Measurements from ENCODE around the gene RNPS1. TPM values are rescaled to one million over a fixed set of nuclear protein-coding genes. Genes with fewer than 3 reads are reported as not detected.

The RNPS1 gene
- total RNA-seq, 5 donors from 2014 or later (not counting 1 experiment from before 2014, with no cell fraction given) = 163 to 203 (median 181) TPM

- H3K4me1 Mint-ChIP-seq = peaks cover 0 to 2% (median 1%) of the 10 kb centered on the region in 3 donors
- WGBS (ENCODE audit: insufficient coverage) = 29% methylated on average over 64 of the region's 64 CpGs
- Histone ChIP-seq H3K9me3 (no peaks in the 10 kb centered on the region), H3K36me3 (ENCODE audit: control insufficient read depth in 2 of 2, extremely low read depth in 1 of 2, insufficient read depth in 1 of 2, low read length in 1 of 2) (peaks cover 20 to 35% of the 10 kb centered on the region in 2 donors), H3K4me1 (ENCODE audit: control insufficient read depth in 1 of 2, extremely low read depth in 1 of 2, insufficient read depth in 2 of 2, low read length in 2 of 2) (peaks cover 2 to 15% of the 10 kb centered on the region in 2 experiments), H3K27me3 (replicated peaks in 1 of 2; ENCODE audit: control insufficient read depth in 2 of 2, extremely low read depth in 1 of 2, insufficient read depth in 2 of 2, low read length in 1 of 2) (peaks cover 0 to 37% of the 10 kb centered on the region in 2 experiments), H3K4me3 (ENCODE audit: control insufficient read depth in 1 of 2, extremely low read depth in 1 of 2, low read length in 1 of 2) (no peak within 1 kb of the TSS), H3K27ac (ENCODE audit: low read length) (no peak within 1 kb of the TSS)
- no peaks in the 10 kb centered on the region for H3K9me3 Mint-ChIP-seq
- H3K27ac Mint-ChIP-seq = no peak within 1 kb of the TSS
- no peak for DNase-seq
- POLR2A ChIA-PET = no interaction called here
- peaks cover 0 to 4% of the 10 kb centered on the region in 2 donors for H3K27me3 Mint-ChIP-seq
- peaks cover 18% of the 10 kb centered on the region for H3K36me3 Mint-ChIP-seq
- ATAC-seq (replicated peaks in 1 of 4) = peak in 1 of 4 experiments; percentile 21
- CTCF ChIA-PET = no interaction called here
- H3K4me3 Mint-ChIP-seq = peak within 1 kb of the TSS in 1 of 3 donors; percentile 15
Measured at GRCh38 chr16:2236337-2237101, 31.4 kb downstream of the RNPS1 start, which contains the start of gene DNASE1L2. TSS of gene DNASE1L2 (plus strand) at chr16:2236444. CDS start at chr16:2236817, 373 bp downstream.

GRCh38 chr16:2235695-2236336 lies 32.1 kb downstream of the RNPS1 start:
- 87% methylated on average over 16 of the region's 19 CpGs for WGBS (ENCODE audit: insufficient coverage)
- Histone ChIP-seq H3K4me1 (ENCODE audit: control insufficient read depth in 1 of 2, extremely low read depth in 1 of 2, insufficient read depth in 2 of 2, low read length in 2 of 2) (peaks cover 2 to 15% of the 10 kb centered on the region in 2 experiments), H3K4me3 (ENCODE audit: control insufficient read depth in 1 of 2, extremely low read depth in 1 of 2, low read length in 1 of 2) (no peak overlapping the region), H3K27ac (ENCODE audit: low read length) (no peak overlapping the region), H3K36me3 (ENCODE audit: control insufficient read depth in 2 of 2, extremely low read depth in 1 of 2, insufficient read depth in 1 of 2, low read length in 1 of 2) (peaks cover 20 to 42% of the 10 kb centered on the region in 2 donors), H3K9me3 (no peaks in the 10 kb centered on the region), H3K27me3 (replicated peaks in 1 of 2; ENCODE audit: control insufficient read depth in 2 of 2, extremely low read depth in 1 of 2, insufficient read depth in 2 of 2, low read length in 1 of 2) (peaks cover 0 to 40% of the 10 kb centered on the region in 2 experiments)
- ATAC-seq (replicated peaks in 1 of 4) (no peak), DNase-seq (no peak)
- no peaks in the 10 kb centered on the region for H3K9me3 Mint-ChIP-seq
- peaks cover 0 to 4% of the 10 kb centered on the region in 2 donors for H3K27me3 Mint-ChIP-seq
- peak overlapping the region in 1 of 3 donors; percentile 15 for H3K4me3 Mint-ChIP-seq
- H3K27ac Mint-ChIP-seq = no peak overlapping the region
- H3K36me3 Mint-ChIP-seq = peaks cover 22% of the 10 kb centered on the region
- POLR2A ChIA-PET = no interaction called here
- peaks cover 0 to 2% (median 1%) of the 10 kb centered on the region in 3 donors for H3K4me1 Mint-ChIP-seq
- CTCF ChIA-PET = no interaction called here

- ATAC-seq (replicated peaks in 1 of 4) = no peak
- H3K27me3 Mint-ChIP-seq = peaks cover 0 to 4% of the 10 kb centered on the region in 2 donors
- ChIA-PET CTCF (no interaction called here), POLR2A (no interaction called here)
- 94% methylated on average over 25 of the region's 28 CpGs for WGBS (ENCODE audit: insufficient coverage)
- peaks cover 2 to 15% of the 10 kb centered on the region in 2 experiments for H3K4me1 ChIP-seq (ENCODE audit: control insufficient read depth in 1 of 2, extremely low read depth in 1 of 2, insufficient read depth in 2 of 2, low read length in 2 of 2)
- H3K4me1 Mint-ChIP-seq = peaks cover 0 to 2% (median 1%) of the 10 kb centered on the region in 3 donors
- no peak overlapping the region for H3K4me3 Mint-ChIP-seq
- H3K4me3 ChIP-seq (ENCODE audit: control insufficient read depth in 1 of 2, extremely low read depth in 1 of 2, low read length in 1 of 2) = no peak overlapping the region
- no peak overlapping the region for H3K27ac Mint-ChIP-seq
- no peak overlapping the region for H3K27ac ChIP-seq (ENCODE audit: low read length)
- peaks cover 22% of the 10 kb centered on the region for H3K36me3 Mint-ChIP-seq
- H3K27me3 ChIP-seq (replicated peaks in 1 of 2; ENCODE audit: control insufficient read depth in 2 of 2, extremely low read depth in 1 of 2, insufficient read depth in 2 of 2, low read length in 1 of 2) = peaks cover 0 to 40% of the 10 kb centered on the region in 2 experiments
- no peaks in the 10 kb centered on the region for H3K9me3 Mint-ChIP-seq
- peaks cover 20 to 44% of the 10 kb centered on the region in 2 donors for H3K36me3 ChIP-seq (ENCODE audit: control insufficient read depth in 2 of 2, extremely low read depth in 1 of 2, insufficient read depth in 1 of 2, low read length in 1 of 2)
- DNase-seq = no peak
- H3K9me3 ChIP-seq = no peaks in the 10 kb centered on the region
Measured at GRCh38 chr16:2235234-2235651, 32.7 kb downstream of the RNPS1 start.

- Mint-ChIP-seq H3K4me1 (peaks cover 0 to 2% (median 1%) of the 10 kb centered on the region in 3 donors), H3K27ac (no peak overlapping the region), H3K4me3 (no peak overlapping the region), H3K9me3 (no peaks in the 10 kb centered on the region), H3K27me3 (peaks cover 0 to 4% of the 10 kb centered on the region in 2 donors), H3K36me3 (peaks cover 26% of the 10 kb centered on the region)
- 93% methylated on average over 16 of the region's 18 CpGs for WGBS (ENCODE audit: insufficient coverage)
- Histone ChIP-seq H3K27me3 (replicated peaks in 1 of 2; ENCODE audit: control insufficient read depth in 2 of 2, extremely low read depth in 1 of 2, insufficient read depth in 2 of 2, low read length in 1 of 2) (peaks cover 0 to 40% of the 10 kb centered on the region in 2 experiments), H3K4me3 (ENCODE audit: control insufficient read depth in 1 of 2, extremely low read depth in 1 of 2, low read length in 1 of 2) (no peak overlapping the region), H3K27ac (ENCODE audit: low read length) (no peak overlapping the region), H3K4me1 (ENCODE audit: control insufficient read depth in 1 of 2, extremely low read depth in 1 of 2, insufficient read depth in 2 of 2, low read length in 2 of 2) (peaks cover 2 to 15% of the 10 kb centered on the region in 2 experiments), H3K36me3 (ENCODE audit: control insufficient read depth in 2 of 2, extremely low read depth in 1 of 2, insufficient read depth in 1 of 2, low read length in 1 of 2) (peaks cover 23 to 47% of the 10 kb centered on the region in 2 donors), H3K9me3 (no peaks in the 10 kb centered on the region)
- no peak for DNase-seq
- CTCF ChIA-PET = no interaction called here
- no peak for ATAC-seq (replicated peaks in 1 of 4)
- POLR2A ChIA-PET = no interaction called here
Measured at GRCh38 chr16:2234813-2235170, 33.1 kb downstream of the RNPS1 start.

GRCh38 chr16:2233872-2234812 lies 33.8 kb downstream of the RNPS1 start:
- no peaks in the 10 kb centered on the region for H3K9me3 ChIP-seq
- H3K4me3 Mint-ChIP-seq = no peak overlapping the region
- H3K27ac ChIP-seq (ENCODE audit: low read length) = no peak overlapping the region
- no peak overlapping the region for H3K4me3 ChIP-seq (ENCODE audit: control insufficient read depth in 1 of 2, extremely low read depth in 1 of 2, low read length in 1 of 2)
- H3K27me3 ChIP-seq (replicated peaks in 1 of 2; ENCODE audit: control insufficient read depth in 2 of 2, extremely low read depth in 1 of 2, insufficient read depth in 2 of 2, low read length in 1 of 2) = peaks cover 0 to 40% of the 10 kb centered on the region in 2 experiments
- ATAC-seq (replicated peaks in 1 of 4) = no peak
- H3K9me3 Mint-ChIP-seq = no peaks in the 10 kb centered on the region
- H3K36me3 Mint-ChIP-seq = peaks cover 30% of the 10 kb centered on the region
- CTCF ChIA-PET = no interaction called here
- 97% methylated on average over 35 of the region's 51 CpGs for WGBS (ENCODE audit: insufficient coverage)
- H3K4me1 ChIP-seq (ENCODE audit: control insufficient read depth in 1 of 2, extremely low read depth in 1 of 2, insufficient read depth in 2 of 2, low read length in 2 of 2) = peaks cover 2 to 15% of the 10 kb centered on the region in 2 experiments
- POLR2A ChIA-PET = no interaction called here
- peaks cover 29 to 54% of the 10 kb centered on the region in 2 donors for H3K36me3 ChIP-seq (ENCODE audit: control insufficient read depth in 2 of 2, extremely low read depth in 1 of 2, insufficient read depth in 1 of 2, low read length in 1 of 2)
- no peak overlapping the region for H3K27ac Mint-ChIP-seq
- no peak for DNase-seq
- H3K4me1 Mint-ChIP-seq = peaks cover 0 to 2% (median 1%) of the 10 kb centered on the region in 3 donors
- H3K27me3 Mint-ChIP-seq = peaks cover 0 to 4% of the 10 kb centered on the region in 2 donors

All from T-cell (primary cell).